ENCODE measurements around the gene PA2G4.

- TF ChIP-seq CTCF (conservative IDR thresholded peaks at IDR 0.05 in 1 of 2, IDR thresholded peaks at IDR 0.05 in 1 of 2; ENCODE audit: low read depth in 1 of 2, low read length in 2 of 2): no peak
- no peak for TF ChIP-seq EZH2 (IDR thresholded peaks at IDR 0.05; ENCODE audit: low read length, missing control alignments)
These were observed 47.9 kb downstream of the PA2G4 start, which contains the start of gene MYL6B for GRCh38 chr12:56152132-56152755.
